Measurements from ENCODE around the gene PCGF5.
"Not testable (repeated sequence)": the region's sequence is repeated elsewhere in the genome, so short reads cannot be mapped to it uniquely, and the experiment has no call there.

PCGF5 gene

DNA sequence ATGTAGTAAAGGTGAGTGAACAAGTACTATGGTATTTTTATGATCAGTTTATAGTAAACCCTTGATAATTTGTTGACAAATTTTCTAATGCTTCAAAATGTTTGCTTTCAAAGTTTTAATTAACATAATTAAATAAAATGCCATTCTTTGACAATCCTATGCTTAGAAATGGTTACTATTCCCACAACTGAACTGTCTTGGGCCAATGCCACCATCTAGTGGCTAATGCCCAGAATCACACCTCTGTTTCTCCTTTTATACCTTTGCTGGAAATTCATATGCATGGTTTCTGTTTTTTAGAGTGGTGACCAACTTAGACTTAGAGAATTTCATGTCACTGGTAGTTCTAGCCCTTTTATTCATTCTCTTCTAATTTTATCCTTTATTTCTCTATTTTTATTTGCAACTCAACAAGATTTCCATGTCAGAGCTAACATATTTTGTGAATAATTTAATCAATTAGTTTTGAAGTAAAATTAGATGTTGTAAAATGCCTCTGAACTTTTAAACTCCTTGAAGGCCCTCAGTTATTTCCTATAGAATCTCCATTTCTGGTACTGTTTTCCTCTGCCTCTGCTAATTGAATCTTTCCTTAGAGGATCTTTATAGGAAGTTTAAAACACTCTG, 31.1 kb downstream of the PCGF5 start:
- in situ Hi-C loops (cut with HindIII; ENCODE audit: low pct_ligation_motif_present, low pct_unique_long_range_greater_than_20kb, low sequenced_read_pairs): no loop called here
- DNase-seq: peak; percentile 69

DNA sequence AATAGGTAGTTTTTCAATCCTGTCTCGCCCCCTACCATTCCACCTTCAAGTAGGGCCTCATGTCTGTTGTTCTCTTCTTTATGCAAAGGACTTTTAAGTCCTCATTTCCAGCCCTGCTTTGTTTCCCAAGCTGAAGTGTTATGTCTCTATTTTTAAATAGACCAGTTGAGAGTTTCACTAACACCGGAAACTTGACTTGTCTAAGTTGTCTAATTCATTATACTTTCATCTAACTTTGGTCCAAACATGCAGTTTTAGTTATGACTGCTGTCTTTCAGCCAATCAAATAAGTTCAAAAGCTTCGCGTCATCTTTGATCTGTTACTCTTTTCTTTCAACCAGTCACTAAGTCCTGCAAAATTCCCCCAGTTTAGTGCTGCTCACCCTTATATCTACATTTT, 32.8 kb downstream of the PCGF5 start:
- no peak for DNase-seq
- in situ Hi-C loops (cut with HindIII; ENCODE audit: low pct_ligation_motif_present, low pct_unique_long_range_greater_than_20kb, low sequenced_read_pairs): no loop called here

DNA sequence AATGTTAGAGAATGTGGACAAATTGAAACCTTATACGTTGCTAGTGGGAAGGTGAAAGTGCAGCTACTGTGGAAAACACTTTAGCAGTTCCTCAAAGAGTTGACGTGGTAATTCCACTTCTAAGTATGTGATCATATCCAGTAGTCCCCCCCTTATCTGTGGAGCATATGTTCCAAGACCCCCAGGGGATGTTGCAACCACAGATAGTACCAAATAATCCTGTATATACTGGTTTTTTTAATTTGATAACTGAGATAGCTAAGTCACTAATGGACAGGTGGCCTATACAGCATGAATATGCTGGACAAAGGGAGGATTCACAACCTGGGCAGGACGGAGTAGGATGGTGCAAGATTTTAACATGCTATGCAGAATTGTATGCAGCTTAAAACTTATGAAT, 36.8 kb downstream of the PCGF5 start:
- DNase-seq: no peak
- in situ Hi-C loops (cut with HindIII; ENCODE audit: low pct_ligation_motif_present, low pct_unique_long_range_greater_than_20kb, low sequenced_read_pairs): no loop called here

GRCh38 chr10:91260417-91260816, 40.0 kb downstream of the PCGF5 start:
- in situ Hi-C loops (cut with HindIII; ENCODE audit: low pct_ligation_motif_present, low pct_unique_long_range_greater_than_20kb, low sequenced_read_pairs); DNase-seq: not testable (repeated sequence)

DNA sequence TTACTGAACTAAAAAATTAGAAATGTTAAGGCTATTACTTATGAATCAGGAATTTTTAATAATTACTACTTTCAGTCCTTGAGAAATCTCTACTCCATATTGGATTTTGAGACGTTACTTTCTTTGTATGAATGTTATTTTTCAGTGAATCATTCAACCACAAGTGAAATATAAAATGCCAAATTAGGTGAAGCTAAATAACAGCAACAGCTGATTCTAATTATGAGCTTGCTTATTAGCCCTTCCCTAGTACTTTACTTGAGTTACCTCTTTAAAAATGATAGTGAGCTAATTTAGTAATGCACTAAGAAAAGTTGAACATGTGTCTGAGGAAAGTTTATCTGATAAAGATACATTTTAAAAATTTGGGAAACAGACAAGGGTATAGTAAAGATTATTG, 51.4 kb downstream of the PCGF5 start:
- in situ Hi-C loops (cut with HindIII; ENCODE audit: low pct_ligation_motif_present, low pct_unique_long_range_greater_than_20kb, low sequenced_read_pairs): no loop called here
- no peak for DNase-seq

- no peak for DNase-seq
- in situ Hi-C loops (cut with HindIII; ENCODE audit: low pct_ligation_motif_present, low pct_unique_long_range_greater_than_20kb, low sequenced_read_pairs): no loop called here
Observed at GRCh38 chr10:91284486-91285090, 64.1 kb downstream of the PCGF5 start.

DNA sequence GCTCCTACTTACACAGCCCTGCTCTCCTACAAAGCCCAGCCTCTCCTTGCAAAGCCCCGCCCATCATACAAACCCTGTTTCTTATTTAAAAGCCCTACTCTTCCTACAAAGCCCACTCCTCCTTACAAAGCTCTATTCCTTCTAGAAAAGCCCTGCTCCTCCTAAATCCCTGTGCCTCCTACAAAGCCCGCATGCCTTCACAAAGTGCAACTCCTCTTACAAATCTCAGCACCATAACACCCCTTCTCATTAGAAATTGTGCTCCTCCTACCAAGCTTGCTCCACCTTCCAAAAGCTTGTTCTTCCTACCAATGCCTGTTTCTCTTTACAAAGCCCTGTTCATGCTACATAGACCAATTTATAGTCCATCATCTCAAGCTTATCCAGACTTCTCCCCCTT, 66.1 kb downstream of the PCGF5 start:
- in situ Hi-C loops (cut with HindIII; ENCODE audit: low pct_ligation_motif_present, low pct_unique_long_range_greater_than_20kb, low sequenced_read_pairs): no loop called here
- DNase-seq: no peak

DNA sequence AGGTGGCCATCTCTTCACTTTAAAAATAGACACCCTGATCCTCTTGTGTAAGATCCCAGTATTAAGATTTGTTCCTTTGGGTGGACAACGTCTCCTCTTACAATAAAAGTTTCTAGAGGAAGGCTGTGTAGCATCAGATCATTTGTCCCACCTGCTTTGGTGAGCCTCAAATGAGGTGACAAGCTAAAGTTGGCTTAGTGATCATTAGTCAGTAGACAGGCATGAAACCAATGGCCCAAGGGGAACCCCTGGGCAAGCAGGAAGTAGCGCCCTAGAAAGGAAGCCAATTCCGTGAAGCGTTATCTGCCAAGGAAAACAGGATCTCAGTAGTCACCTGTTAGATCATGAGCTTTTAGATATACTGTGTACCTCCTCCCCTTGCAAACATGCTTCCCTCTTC, 66.8 kb downstream of the PCGF5 start:
- in situ Hi-C loops (cut with HindIII; ENCODE audit: low pct_ligation_motif_present, low pct_unique_long_range_greater_than_20kb, low sequenced_read_pairs): no loop called here
- DNase-seq: no peak

- in situ Hi-C loops (cut with HindIII; ENCODE audit: low pct_ligation_motif_present, low pct_unique_long_range_greater_than_20kb, low sequenced_read_pairs): no loop called here
- DNase-seq: no peak
Observed at GRCh38 chr10:91287912-91288311, 67.4 kb downstream of the PCGF5 start.

DNA sequence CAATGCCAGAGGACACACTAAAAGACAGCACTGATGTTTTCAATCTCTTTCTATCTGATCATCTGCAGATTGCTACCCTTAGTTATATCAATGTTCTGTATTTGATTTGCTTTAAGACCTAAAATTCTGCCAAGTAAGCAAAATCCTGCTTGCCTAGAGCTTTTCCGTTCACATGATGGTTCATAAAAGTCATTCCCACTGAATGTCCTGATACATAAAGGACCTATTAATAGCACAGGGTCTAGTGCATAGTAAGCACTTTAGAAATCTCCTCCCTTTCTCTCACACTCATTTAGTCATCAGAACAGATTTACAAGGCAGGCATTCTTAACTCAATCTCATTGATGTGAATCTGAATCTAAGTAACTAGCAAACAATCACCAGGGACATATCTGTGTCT, 68.8 kb downstream of the PCGF5 start:
- DNase-seq: no peak
- in situ Hi-C loops (cut with HindIII; ENCODE audit: low pct_ligation_motif_present, low pct_unique_long_range_greater_than_20kb, low sequenced_read_pairs): no loop called here

GRCh38 chr10:91290607-91291006, 70.1 kb downstream of the PCGF5 start:
- DNase-seq: no peak
- in situ Hi-C loops (cut with HindIII; ENCODE audit: low pct_ligation_motif_present, low pct_unique_long_range_greater_than_20kb, low sequenced_read_pairs): no loop called here

- DNase-seq: no peak
- in situ Hi-C loops (cut with HindIII; ENCODE audit: low pct_ligation_motif_present, low pct_unique_long_range_greater_than_20kb, low sequenced_read_pairs): no loop called here
Observed at GRCh38 chr10:91294134-91294906, 73.9 kb downstream of the PCGF5 start.

DNA sequence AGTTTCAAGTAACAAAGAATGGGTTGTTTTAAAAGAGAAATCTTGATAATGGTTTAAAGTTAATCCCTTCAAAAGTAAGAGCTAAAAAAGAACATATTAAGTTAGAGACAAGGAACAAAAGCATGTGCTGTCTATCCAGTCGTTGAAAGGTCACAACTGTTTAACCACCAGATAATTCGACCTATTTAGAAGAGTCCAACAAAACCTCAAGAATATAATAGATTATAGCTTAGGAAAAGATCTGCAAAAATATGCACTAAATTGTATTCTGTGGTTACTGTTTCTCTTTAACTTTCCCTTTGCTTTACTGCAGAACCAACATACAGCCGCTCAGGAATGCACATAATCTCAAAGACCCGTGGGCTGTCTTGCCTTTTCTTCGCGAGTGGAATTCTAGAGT, 74.9 kb downstream of the PCGF5 start:
- in situ Hi-C loops (cut with HindIII; ENCODE audit: low pct_ligation_motif_present, low pct_unique_long_range_greater_than_20kb, low sequenced_read_pairs): no loop called here
- no peak for DNase-seq

DNA sequence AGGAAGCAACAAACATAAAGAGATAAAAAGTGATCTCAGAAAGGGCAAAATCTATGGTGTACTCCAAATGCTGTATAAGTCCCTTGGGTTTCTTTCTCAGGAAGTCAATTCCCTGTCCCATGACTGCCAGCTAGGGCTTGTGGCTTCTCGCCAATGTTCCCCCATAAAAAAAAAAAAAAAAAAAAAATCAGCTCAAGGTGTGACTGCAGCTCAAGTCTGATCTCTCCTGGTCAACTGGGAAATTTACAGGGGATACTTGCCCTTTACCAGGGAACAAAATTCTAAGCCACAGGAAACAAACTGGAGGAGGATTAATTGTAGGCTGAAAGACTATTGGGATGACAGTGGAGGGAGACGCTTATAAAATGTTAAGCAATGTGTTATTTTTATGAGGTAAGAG, 76.0 kb downstream of the PCGF5 start:
- in situ Hi-C loops (cut with HindIII; ENCODE audit: low pct_ligation_motif_present, low pct_unique_long_range_greater_than_20kb, low sequenced_read_pairs): no loop called here
- DNase-seq: peak; percentile 28

GRCh38 chr10:91298224-91298871, 77.9 kb downstream of the PCGF5 start:
- in situ Hi-C loops (cut with HindIII; ENCODE audit: low pct_ligation_motif_present, low pct_unique_long_range_greater_than_20kb, low sequenced_read_pairs): no loop called here
- DNase-seq: peak; percentile 83

GRCh38 chr10:91299999-91300575, 79.6 kb downstream of the PCGF5 start:
- in situ Hi-C loops (cut with HindIII; ENCODE audit: low pct_ligation_motif_present, low pct_unique_long_range_greater_than_20kb, low sequenced_read_pairs): no loop called here
- no peak for DNase-seq

DNA sequence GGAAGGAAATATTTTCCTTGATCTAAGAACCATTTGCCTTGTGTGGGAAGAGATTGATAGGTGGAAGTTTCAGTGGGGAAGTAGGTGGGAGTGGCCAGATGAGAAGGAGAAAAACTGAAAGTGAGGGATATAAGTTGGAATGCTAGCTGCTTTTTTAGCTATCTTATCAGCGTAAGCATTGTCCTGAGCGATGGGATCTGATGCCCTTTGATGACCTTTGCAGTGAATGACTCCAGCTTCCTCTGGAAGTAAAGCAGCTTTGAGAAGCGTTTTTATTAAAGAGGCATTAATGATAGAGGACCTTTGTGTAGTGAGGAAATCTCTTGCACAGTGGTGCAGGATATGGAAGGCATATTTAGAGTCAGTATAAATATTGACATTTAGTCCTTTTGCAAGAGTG, 82.5 kb downstream of the PCGF5 start:
- in situ Hi-C loops (cut with HindIII; ENCODE audit: low pct_ligation_motif_present, low pct_unique_long_range_greater_than_20kb, low sequenced_read_pairs); DNase-seq: not testable (repeated sequence)

- DNase-seq: not testable (repeated sequence)
Observed at GRCh38 chr10:91305979-91306378, 85.5 kb downstream of the PCGF5 start.

DNA sequence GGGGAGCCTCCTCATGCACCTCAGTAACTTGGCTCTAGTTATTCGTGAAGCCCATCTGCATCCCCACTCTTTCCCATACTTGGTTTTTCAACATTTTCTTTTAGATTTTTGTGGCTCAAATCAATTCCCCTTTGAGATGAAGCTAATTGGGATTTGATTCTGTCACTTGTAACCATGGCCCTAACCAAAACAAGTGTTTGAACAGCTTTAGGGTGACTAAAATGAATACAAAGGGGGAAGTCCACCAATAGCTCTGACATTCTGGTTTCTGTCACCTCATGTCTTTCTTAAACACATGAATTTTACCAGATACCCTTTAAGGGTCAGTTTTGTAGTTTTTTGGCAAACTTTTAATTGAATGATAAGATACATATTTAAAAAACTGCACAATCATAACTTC, 87.0 kb downstream of the PCGF5 start:
- in situ Hi-C loops (cut with HindIII; ENCODE audit: low pct_ligation_motif_present, low pct_unique_long_range_greater_than_20kb, low sequenced_read_pairs): no loop called here
- DNase-seq: no peak

More at GRCh38 chr10:91305979-91306378, 85.5 kb downstream of the PCGF5 start:
- in situ Hi-C loops (cut with HindIII; ENCODE audit: low pct_ligation_motif_present, low pct_unique_long_range_greater_than_20kb, low sequenced_read_pairs): not testable (repeated sequence)
